Measurements from ENCODE around the gene C11orf98. TPM values are rescaled to one million over a fixed set of nuclear protein-coding genes. Genes with fewer than 3 reads are reported as not detected.

Gene C11orf98
- total RNA-seq, 1 donor: 23.7 TPM

- peak; percentile 19 for DNase-seq (ENCODE audit: low read depth)
- no peak for TF ChIP-seq CTCF (IDR thresholded peaks at IDR 0.05; ENCODE audit: insufficient read depth, low read depth, low read length)
- H3K4me3 ChIP-seq (ENCODE audit: low read depth, low read length): peak overlapping the region; percentile 96
Measured at GRCh38 chr11:62645671-62645945, 19.4 kb downstream of the C11orf98 start.

GRCh38 chr11:62644220-62644619 is 20.8 kb downstream of the C11orf98 start:
- peak; percentile 72 for DNase-seq (ENCODE audit: low read depth)
- H3K4me3 ChIP-seq (ENCODE audit: low read depth, low read length): no peak overlapping the region
- TF ChIP-seq CTCF (IDR thresholded peaks at IDR 0.05; ENCODE audit: insufficient read depth, low read depth, low read length): no peak

- DNase-seq (ENCODE audit: low read depth): no peak
- TF ChIP-seq CTCF (IDR thresholded peaks at IDR 0.05; ENCODE audit: insufficient read depth, low read depth, low read length): no peak
- H3K4me3 ChIP-seq (ENCODE audit: low read depth, low read length): no peak overlapping the region
Measured at GRCh38 chr11:62632492-62632891, 32.5 kb downstream of the C11orf98 start.

GRCh38 chr11:62627713-62628112 is 37.3 kb downstream of the C11orf98 start:
- H3K4me3 ChIP-seq (ENCODE audit: low read depth, low read length): no peak overlapping the region
- TF ChIP-seq CTCF (IDR thresholded peaks at IDR 0.05; ENCODE audit: insufficient read depth, low read depth, low read length): no peak
- no peak for DNase-seq (ENCODE audit: low read depth)

GRCh38 chr11:62622476-62623089 is 42.4 kb downstream of the C11orf98 start:
- no peak overlapping the region for H3K4me3 ChIP-seq (ENCODE audit: low read depth, low read length)
- no peak for DNase-seq (ENCODE audit: low read depth)
- TF ChIP-seq CTCF (IDR thresholded peaks at IDR 0.05; ENCODE audit: insufficient read depth, low read depth, low read length): no peak

- H3K4me3 ChIP-seq (ENCODE audit: low read depth, low read length): peak within 1 kb of the TSS; percentile 85
- no peak for TF ChIP-seq CTCF (IDR thresholded peaks at IDR 0.05; ENCODE audit: insufficient read depth, low read depth, low read length)
- peak; percentile 99 for DNase-seq (ENCODE audit: low read depth)
Measured at GRCh38 chr11:62621567-62622470, 43.2 kb downstream of the C11orf98 start, which contains the start of gene B3GAT3. Gene B3GAT3, minus strand, starts transcription at chr11:62621986. Its CDS starts 39 bp downstream, at chr11:62621947.

Measured in fibroblast of villous mesenchyme (primary cell).